Lower leg skin (tissue), 4 donors: Measurements from ENCODE around the gene NAV1. TPM values are rescaled to one million over a fixed set of nuclear protein-coding genes. Genes with fewer than 3 reads are reported as not detected.

Source experiments
- DNase-seq, 2 donors: peaks; one replicate each; pipeline ENCODE4 v3.0.0-alpha.2; 2019; ENCODE audit warnings: low spot score in 2 of 2
- H3K4me3 ChIP-seq: fragments of 200-600 bp; sonication (generic); 2 replicates; pipeline ENCODE4 v1.5.1; 2017; ENCODE audit warnings: mild to moderate bottlenecking, low read depth; ENCODE audit not compliant: poor library complexity, severe bottlenecking
- CTCF ChIP-seq, 3 donors: fragments of 450-650 bp; IDR thresholded peaks; one replicate each; pipeline ENCODE4 v1.5.1; 2016; ENCODE audit warnings: antibody characterized with exemption in 3 of 3, mild to moderate bottlenecking in 3 of 3, moderate library complexity in 2 of 3
- POLR2A ChIP-seq, 2 donors: fragments of 450-650 bp; IDR thresholded peaks; one replicate each; pipeline ENCODE4 v1.6.1; 2016 to 2017; ENCODE audit warnings: antibody characterized with exemption in 2 of 2, mild to moderate bottlenecking in 1 of 2, moderate library complexity in 1 of 2
- WGBS, 2 donors: methylation state at CpG; one replicate each; pipeline ENCODE4 v1.1.5; 2018; 5-methylcytosine and 5-hydroxymethylcytosine counted together
- intact Hi-C: fragments of 100-400 bp; cut with DNase I; formaldehyde crosslinking; loops from one replicate; pipeline ENCODE4 v1.15.0; 2023; ENCODE audit warnings: low total_unique reads
- total RNA-seq, 4 donors: library from RNA; depleted of rRNA; stranded (reverse); fragments of >200 nt; gene quantifications; one replicate each; pipeline ENCODE4 v1.1.0, GENCODE V29; 2016

NAV1 gene
- total RNA-seq, 4 donors from 2014 or later, result 12.1 to 34.2 (median 19.2) TPM

GRCh38 chr1:201506092-201506491 is 32.8 kb upstream of the NAV1 start:
- intact Hi-C loops, result no loop called here
- DNase-seq, result no peak
- no peak for TF ChIP-seq POLR2A (IDR thresholded peaks at IDR 0.05)
- TF ChIP-seq CTCF (IDR thresholded peaks at IDR 0.05), result no peak
- peak overlapping the region; percentile 64 for H3K4me3 ChIP-seq
- 25 to 26% methylated on average over 3 of the region's 3 CpGs for WGBS, 2 donors

GRCh38 chr1:201506557-201507359 is 32.2 kb upstream of the NAV1 start, which contains the start of gene CSRP1:
CSRP1 (minus strand) TSS chr1:201507123; CDS start chr1:201496303, 10,820 bp downstream.
- intact Hi-C loops, result no loop called here
- 0 to 1% methylated on average over 44 to 61 of the region's 71 CpGs for WGBS, 2 donors

GRCh38 chr1:201507360-201507675 is 31.6 kb upstream of the NAV1 start:
- DNase-seq, result no peak
- no peak overlapping the region for H3K4me3 ChIP-seq
- intact Hi-C loops, result no loop called here
- WGBS, 2 donors, result 25 to 33% methylated on average over 11 of the region's 11 CpGs
- TF ChIP-seq POLR2A (IDR thresholded peaks at IDR 0.05) (no peak), CTCF (IDR thresholded peaks at IDR 0.05) (no peak)

More at GRCh38 chr1:201506557-201507359, 32.2 kb upstream of the NAV1 start, which contains the start of gene CSRP1:
- DNase-seq, result peak; percentile 76 to 96
- TF ChIP-seq CTCF (IDR thresholded peaks at IDR 0.05), result no peak
- TF ChIP-seq POLR2A (IDR thresholded peaks at IDR 0.05), result peak in 1 of 2 donors; percentile 57
- H3K4me3 ChIP-seq, result peak within 1 kb of the TSS; percentile 64

- 49 to 81% methylated on average over 2 of the region's 2 CpGs for WGBS, 2 donors
- no peak for TF ChIP-seq CTCF (IDR thresholded peaks at IDR 0.05)
- TF ChIP-seq POLR2A (IDR thresholded peaks at IDR 0.05), result no peak
- H3K4me3 ChIP-seq, result no peak overlapping the region
- DNase-seq, result no peak
- intact Hi-C loops, result no loop called here
These were observed 30.1 kb upstream of the NAV1 start for GRCh38 chr1:201508809-201509208.

GRCh38 chr1:201509601-201510374 is 29.1 kb upstream of the NAV1 start:
- intact Hi-C loops, result loop anchor here (10.0 kb wide), 1 partner anchor 65 kb away; no protein-coding TSS in a partner anchor
- WGBS, 2 donors, result 93 to 98% methylated on average over 2 of the region's 2 CpGs
- DNase-seq, result no peak
- H3K4me3 ChIP-seq, result no peak overlapping the region
- no peak for TF ChIP-seq CTCF (IDR thresholded peaks at IDR 0.05)
- no peak for TF ChIP-seq POLR2A (IDR thresholded peaks at IDR 0.05)
